ENCODE measurements around the gene BMP6.
A peak's percentile ranks its signal among the peaks of the same experiment; 100 is the strongest.

Gene BMP6

GRCh38 chr6:7819431-7820015 lies 93.6 kb downstream of the BMP6 start:
- no peak for TF ChIP-seq CTCF (conservative IDR thresholded peaks at IDR 0.05; ENCODE audit: low read depth, low read length)
- no peak overlapping the region for H3K4me3 ChIP-seq (ENCODE audit: low read depth, low read length)
- DNase-seq (ENCODE audit: low read depth) = peak; percentile 48

- no peak for DNase-seq (ENCODE audit: low read depth)
- H3K4me3 ChIP-seq (ENCODE audit: low read depth, low read length) = no peak overlapping the region
- no peak for TF ChIP-seq CTCF (conservative IDR thresholded peaks at IDR 0.05; ENCODE audit: low read depth, low read length)
Observed at GRCh38 chr6:7820288-7820835, 94.5 kb downstream of the BMP6 start.

- DNase-seq (ENCODE audit: low read depth) = peak; percentile 10
- H3K4me3 ChIP-seq (ENCODE audit: low read depth, low read length) = no peak overlapping the region
- TF ChIP-seq CTCF (conservative IDR thresholded peaks at IDR 0.05; ENCODE audit: low read depth, low read length) = no peak
Observed at GRCh38 chr6:7821426-7821825, 95.5 kb downstream of the BMP6 start.

GRCh38 chr6:7823552-7823951 lies 97.7 kb downstream of the BMP6 start:
- no peak for TF ChIP-seq CTCF (conservative IDR thresholded peaks at IDR 0.05; ENCODE audit: low read depth, low read length)
- H3K4me3 ChIP-seq (ENCODE audit: low read depth, low read length) = no peak overlapping the region
- no peak for DNase-seq (ENCODE audit: low read depth)

- no peak for TF ChIP-seq CTCF (conservative IDR thresholded peaks at IDR 0.05; ENCODE audit: low read depth, low read length)
- DNase-seq (ENCODE audit: low read depth) = no peak
- no peak overlapping the region for H3K4me3 ChIP-seq (ENCODE audit: low read depth, low read length)
Observed at GRCh38 chr6:7825986-7826385, 100.1 kb downstream of the BMP6 start.

- H3K4me3 ChIP-seq (ENCODE audit: low read depth, low read length) = no peak overlapping the region
- TF ChIP-seq CTCF (conservative IDR thresholded peaks at IDR 0.05; ENCODE audit: low read depth, low read length) = no peak
- DNase-seq (ENCODE audit: low read depth) = peak; percentile 53
Observed at GRCh38 chr6:7827142-7827541, 101.2 kb downstream of the BMP6 start.

- H3K4me3 ChIP-seq (ENCODE audit: low read depth, low read length) = no peak overlapping the region
- DNase-seq (ENCODE audit: low read depth) = no peak
- no peak for TF ChIP-seq CTCF (conservative IDR thresholded peaks at IDR 0.05; ENCODE audit: low read depth, low read length)
Observed at GRCh38 chr6:7828124-7828523, 102.2 kb downstream of the BMP6 start.

Measured in choroid plexus epithelial cell (primary cell).